Omental fat pad (tissue), 4 donors: ENCODE measurements around the gene UBE3D. TPM values are rescaled to one million over a fixed set of nuclear protein-coding genes. Genes with fewer than 3 reads are reported as not detected.

ENCODE experiments used
- ATAC-seq: fragments of 150-250 bp; one replicate; pipeline ENCODE4 v1.9.1; 2016; ENCODE audit warnings: mild to moderate bottlenecking, moderate library complexity; ENCODE audit not compliant: low FRiP score
- DNase-seq: peaks from one replicate; pipeline ENCODE4 v3.0.0-alpha.2; 2019; ENCODE audit warnings: low spot score
- total RNA-seq, 4 donors: library from RNA; depleted of rRNA; stranded (reverse); fragments of >200 nt; gene quantifications; one replicate each; pipeline ENCODE4 v1.1.0, GENCODE V29; 2016
- TF ChIP-seq, protein P1 (sequence below), 3 donors: fragments of 450-650 bp; IDR thresholded peaks; one replicate each; pipeline ENCODE4 v1.5.1; 2016 to 2017; ENCODE audit warnings: antibody characterized with exemption in 3 of 3, mild to moderate bottlenecking in 3 of 3, moderate library complexity in 2 of 3

The UBE3D gene
- total RNA-seq, 4 donors from 2014 or later = 6.1 to 17.5 (median 7.5) TPM

DNA sequence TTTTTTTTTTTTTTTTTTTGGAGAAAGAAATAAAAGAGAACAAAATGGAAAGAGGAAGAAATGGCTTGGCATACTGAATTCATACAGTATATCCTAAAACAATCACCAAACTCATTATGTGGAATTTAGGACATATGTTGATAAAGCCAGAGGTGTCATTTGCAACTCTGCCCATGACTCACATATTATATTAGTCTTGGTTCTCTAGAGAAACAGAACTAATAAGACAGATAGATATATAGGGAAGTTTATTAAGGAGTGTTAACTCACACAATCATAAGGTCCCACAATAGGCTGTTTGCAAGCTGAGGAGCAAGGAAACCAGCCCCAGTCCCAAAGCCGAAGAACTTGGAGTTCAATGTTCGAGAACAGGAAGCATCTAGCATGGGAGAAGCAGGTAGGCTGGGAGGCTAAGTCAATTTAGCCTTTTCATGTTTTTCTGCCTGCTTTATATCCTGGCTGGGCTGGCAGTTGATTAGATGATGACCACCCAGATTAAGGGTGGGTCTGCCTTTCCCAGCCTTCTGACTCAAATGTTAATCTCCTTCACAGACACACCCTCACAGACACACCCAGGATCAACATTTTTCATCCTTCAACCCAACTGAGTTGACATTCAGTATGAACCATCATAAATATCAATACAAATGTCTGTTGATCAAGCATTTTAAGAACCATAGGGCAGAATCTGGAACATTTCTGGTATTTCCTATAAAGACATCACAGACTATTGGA is 102.3 kb downstream of the UBE3D start:
- TF ChIP-seq, protein P1, sequence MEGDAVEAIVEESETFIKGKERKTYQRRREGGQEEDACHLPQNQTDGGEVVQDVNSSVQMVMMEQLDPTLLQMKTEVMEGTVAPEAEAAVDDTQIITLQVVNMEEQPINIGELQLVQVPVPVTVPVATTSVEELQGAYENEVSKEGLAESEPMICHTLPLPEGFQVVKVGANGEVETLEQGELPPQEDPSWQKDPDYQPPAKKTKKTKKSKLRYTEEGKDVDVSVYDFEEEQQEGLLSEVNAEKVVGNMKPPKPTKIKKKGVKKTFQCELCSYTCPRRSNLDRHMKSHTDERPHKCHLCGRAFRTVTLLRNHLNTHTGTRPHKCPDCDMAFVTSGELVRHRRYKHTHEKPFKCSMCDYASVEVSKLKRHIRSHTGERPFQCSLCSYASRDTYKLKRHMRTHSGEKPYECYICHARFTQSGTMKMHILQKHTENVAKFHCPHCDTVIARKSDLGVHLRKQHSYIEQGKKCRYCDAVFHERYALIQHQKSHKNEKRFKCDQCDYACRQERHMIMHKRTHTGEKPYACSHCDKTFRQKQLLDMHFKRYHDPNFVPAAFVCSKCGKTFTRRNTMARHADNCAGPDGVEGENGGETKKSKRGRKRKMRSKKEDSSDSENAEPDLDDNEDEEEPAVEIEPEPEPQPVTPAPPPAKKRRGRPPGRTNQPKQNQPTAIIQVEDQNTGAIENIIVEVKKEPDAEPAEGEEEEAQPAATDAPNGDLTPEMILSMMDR (IDR thresholded peaks at IDR 0.05) = no peak
- DNase-seq (no peak), ATAC-seq (no peak)

DNA sequence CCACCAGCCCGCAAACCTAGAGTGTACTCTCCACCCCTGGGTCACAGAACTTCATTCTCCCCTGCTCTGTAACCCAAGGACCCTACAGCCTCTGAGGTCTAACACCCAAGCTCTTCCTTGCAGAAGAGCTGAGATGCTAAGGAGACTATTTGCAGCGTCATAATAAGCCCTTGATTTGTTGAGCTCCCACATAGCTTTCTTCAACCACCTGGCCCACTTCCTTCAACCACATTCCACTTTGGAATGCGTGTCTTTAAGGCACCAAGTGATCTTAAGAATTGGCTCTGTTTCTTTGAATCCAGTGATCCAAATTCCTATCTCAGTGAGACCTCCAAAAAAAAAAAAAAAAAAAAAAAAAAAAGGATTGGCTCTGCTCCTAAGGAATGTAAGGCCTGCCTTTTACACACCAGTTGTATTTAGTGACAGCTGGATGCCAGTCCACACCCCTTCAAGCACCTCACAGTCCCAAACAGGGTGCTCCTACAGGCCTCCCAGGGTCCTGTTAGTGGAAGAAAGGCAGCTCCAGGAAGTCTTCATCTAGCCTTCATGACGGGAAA is 106.2 kb downstream of the UBE3D start:
- TF ChIP-seq, protein P1 (IDR thresholded peaks at IDR 0.05) = no peak
- DNase-seq (no peak), ATAC-seq (no peak)

DNA sequence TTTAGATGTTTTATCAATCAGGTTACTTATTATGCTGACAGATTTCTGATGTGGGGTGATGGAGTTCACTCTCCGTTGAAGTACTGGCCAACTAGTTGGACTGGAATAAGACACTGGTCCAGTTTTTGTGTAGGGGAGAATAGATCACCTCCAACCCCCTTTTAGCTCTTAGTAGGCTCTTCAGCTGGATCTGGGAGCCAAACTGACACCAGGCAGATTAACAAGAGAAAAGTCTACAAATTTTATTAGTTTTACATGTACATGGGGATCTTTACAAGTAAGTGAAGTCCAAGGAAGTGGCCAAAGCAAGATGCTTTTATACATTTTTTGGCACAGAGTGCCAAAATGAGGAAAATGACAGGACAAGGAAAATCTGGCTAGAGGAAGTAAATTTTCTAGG is 107.1 kb downstream of the UBE3D start:
- TF ChIP-seq, protein P1 (IDR thresholded peaks at IDR 0.05) = no peak
- ATAC-seq = no peak
- no peak for DNase-seq

DNA sequence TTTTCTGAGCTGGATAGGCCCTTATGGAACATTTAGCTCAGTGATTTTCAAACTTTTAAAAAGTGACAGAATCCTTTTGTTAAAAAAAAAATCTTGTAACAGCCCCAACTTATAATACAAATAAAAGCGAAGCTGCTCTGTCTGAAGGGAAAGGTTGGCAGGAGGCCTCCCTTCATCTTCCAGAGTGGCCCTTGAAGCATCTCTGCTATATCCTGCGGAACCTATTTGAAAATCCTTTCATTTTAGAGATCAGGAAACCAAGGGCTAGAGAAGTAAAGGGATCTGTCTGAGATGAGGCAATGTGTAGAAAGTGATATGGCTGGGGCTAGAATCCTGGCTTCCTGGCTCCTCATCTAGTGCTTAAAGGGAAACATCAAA is 107.8 kb downstream of the UBE3D start:
- DNase-seq (no peak), ATAC-seq (no peak)
- TF ChIP-seq, protein P1 (IDR thresholded peaks at IDR 0.05) = no peak

DNA sequence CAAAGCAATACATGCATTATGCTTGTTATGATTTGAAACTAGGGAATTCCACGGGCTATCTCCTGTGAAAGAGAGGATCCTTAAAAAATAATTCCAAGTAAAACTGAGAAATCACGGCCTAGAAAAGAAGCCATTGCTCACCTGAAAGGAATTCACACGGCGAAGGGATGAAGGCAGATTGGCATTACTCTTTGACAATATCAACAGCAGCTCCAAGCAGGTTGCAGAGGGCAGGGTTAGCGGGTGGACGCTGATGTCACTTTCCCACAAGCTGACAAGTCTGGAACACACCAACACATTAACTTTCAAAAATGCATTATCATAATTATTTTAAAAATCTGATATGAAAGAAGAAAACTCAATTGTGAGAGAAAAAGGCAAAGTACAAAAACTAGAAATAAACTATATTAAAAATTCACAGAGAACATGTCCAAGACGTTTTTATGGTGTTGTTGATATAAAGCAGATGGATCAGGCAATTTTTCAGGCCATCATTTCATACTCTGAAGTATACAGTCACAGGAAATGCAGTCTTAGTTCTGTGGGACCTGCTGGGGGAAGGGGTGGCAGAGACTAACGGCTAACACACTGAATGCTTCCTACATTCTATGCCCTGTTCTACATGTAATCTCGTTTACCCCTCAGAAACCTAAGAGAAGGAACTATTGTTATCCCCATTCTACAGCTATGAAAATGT is 108.3 kb downstream of the UBE3D start:
- no peak for DNase-seq
- TF ChIP-seq, protein P1 (IDR thresholded peaks at IDR 0.05) = no peak
- no peak for ATAC-seq

DNA sequence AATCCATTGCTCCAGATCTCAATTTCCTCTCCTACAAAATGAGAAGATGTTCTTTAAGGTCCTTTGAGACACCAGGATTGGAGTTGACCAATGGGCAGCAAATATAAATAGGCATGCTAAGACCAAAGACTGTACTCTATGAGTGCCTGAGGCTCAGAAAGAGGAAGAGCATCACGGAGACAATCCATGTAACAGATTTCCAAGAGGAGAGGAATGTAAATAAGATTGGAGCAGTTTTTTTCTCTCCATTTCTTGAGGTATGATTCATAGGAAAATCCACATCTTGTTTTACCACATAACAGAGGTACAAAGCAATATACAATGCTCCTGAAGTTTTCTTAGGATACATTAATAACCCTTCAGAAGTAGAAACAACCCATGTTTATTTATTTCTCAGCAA is 109.8 kb downstream of the UBE3D start:
- ATAC-seq (no peak), DNase-seq (no peak)
- TF ChIP-seq, protein P1 (IDR thresholded peaks at IDR 0.05) = no peak
